DOHH2 (cell line): ENCODE results near the gene AQP5.

ENCODE experiments used
- H3F3A ChIP-seq: fragments of 200-600 bp; sonication (generic), shearing (Covaris generic); 2 replicates; pipeline ENCODE4 v1.6.0; 2016; ENCODE audit warnings: antibody characterized with exemption, mild to moderate bottlenecking; ENCODE audit not compliant: control insufficient read depth, insufficient read depth
- H3K27ac ChIP-seq: fragments of 200-600 bp; sonication (generic); 2 replicates; pipeline ENCODE4 v1.5.1; 2014; ENCODE audit warnings: low read depth, mild to moderate bottlenecking, low read length, moderate library complexity
- H3K27me3 ChIP-seq: fragments of 200-600 bp; sonication (generic); 2 replicates; pipeline ENCODE4 v1.6.1; 2014; ENCODE audit warnings: mild to moderate bottlenecking, low read length, mixed read lengths; ENCODE audit not compliant: control insufficient read depth
- H3K36me3 ChIP-seq: fragments of 200-600 bp; sonication (generic); 2 replicates; pipeline ENCODE4 v1.6.1; 2014; ENCODE audit warnings: mild to moderate bottlenecking, low read length, moderate library complexity, mixed read lengths; ENCODE audit not compliant: control insufficient read depth
- H3K4me1 ChIP-seq: fragments of 200-600 bp; sonication (generic); 2 replicates; pipeline ENCODE4 v1.6.1; 2014; ENCODE audit warnings: mild to moderate bottlenecking, low read length, mixed read lengths; ENCODE audit not compliant: control insufficient read depth
- H3K4me2 ChIP-seq: fragments of 200-600 bp; sonication (generic); 2 replicates; pipeline ENCODE4 v1.6.0; 2014; ENCODE audit warnings: mild to moderate bottlenecking, low read length, moderate library complexity
- H3K4me3 ChIP-seq: fragments of 200-600 bp; sonication (generic); 2 replicates; pipeline ENCODE4 v1.5.1; 2014; ENCODE audit warnings: mild to moderate bottlenecking, low read length, mixed read lengths
- H3K79me2 ChIP-seq: fragments of 200-600 bp; sonication (generic); 2 replicates; pipeline ENCODE4 v1.6.1; 2014; ENCODE audit warnings: mild to moderate bottlenecking, low read length, mixed read lengths; ENCODE audit not compliant: control insufficient read depth
- H3K9me2 ChIP-seq: fragments of 200-600 bp; sonication (generic); replicated peaks from 2 replicates; pipeline ENCODE4 v1.6.1; 2014; ENCODE audit warnings: mild to moderate bottlenecking, low read length, mixed read lengths; ENCODE audit not compliant: control insufficient read depth
- H3K9me3 ChIP-seq: fragments of 200-600 bp; sonication (generic); 2 replicates; pipeline ENCODE4 v1.6.1; 2014; ENCODE audit warnings: antibody characterized with exemption, low read length, mixed read lengths; ENCODE audit not compliant: control insufficient read depth, insufficient read depth
- H4K20me1 ChIP-seq: fragments of 200-600 bp; sonication (generic); 2 replicates; pipeline ENCODE4 v1.6.0; 2014; ENCODE audit warnings: low read depth, mild to moderate bottlenecking, antibody characterized with exemption, low read length, moderate library complexity; ENCODE audit not compliant: control insufficient read depth, insufficient read depth
- CTCF ChIP-seq: fragments of 200-600 bp; sonication (generic); IDR thresholded peaks from one replicate; pipeline ENCODE4 v1.5.1; 2014; ENCODE audit warnings: antibody characterized with exemption, mild to moderate bottlenecking, low read depth, low read length; ENCODE audit not compliant: poor library complexity, severe bottlenecking
- EZH2phosphoT487 ChIP-seq: fragments of 200-600 bp; sonication (generic); IDR thresholded peaks from 2 replicates; pipeline ENCODE4 v1.6.1; 2017; ENCODE audit warnings: borderline replicate concordance, mild to moderate bottlenecking, antibody characterized with exemption, low read length, moderate library complexity, mixed read lengths

The AQP5 gene

DNA sequence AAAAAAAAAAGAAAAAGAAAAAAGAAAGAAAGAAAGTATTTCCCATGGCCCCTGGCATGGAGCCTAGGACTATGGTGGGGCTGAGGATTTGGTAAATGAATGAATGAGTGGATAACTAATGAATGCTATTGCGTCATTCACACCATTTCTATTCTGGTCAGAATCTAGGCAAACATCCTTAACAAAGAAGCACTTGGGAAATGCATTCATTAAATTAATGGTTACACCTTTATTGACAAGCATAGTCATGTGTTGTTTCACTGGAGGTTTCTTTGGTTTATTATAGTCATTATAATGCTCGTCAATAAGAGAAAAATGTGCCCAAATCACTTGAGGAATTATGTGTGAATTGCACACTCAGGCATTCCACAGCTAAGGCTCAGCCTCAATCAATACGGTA lies 24.7 kb upstream of the AQP5 start:
- Histone ChIP-seq H3K9me2 (no peaks in the 10 kb centered on the region), H3K27ac (no peak overlapping the region)
- no peak for TF ChIP-seq EZH2phosphoT487
- TF ChIP-seq CTCF = no peak

GRCh38 chr12:49937639-49938300 lies 23.9 kb upstream of the AQP5 start:
- TF ChIP-seq CTCF (no peak), EZH2phosphoT487 (no peak)
- Histone ChIP-seq H3K9me3 (no peaks in the 10 kb centered on the region), H3K27me3 (peaks cover 7% of the 10 kb centered on the region), H3K36me3 (no peaks in the 10 kb centered on the region), H3K9me2 (no peaks in the 10 kb centered on the region), H3K4me3 (no peak overlapping the region), H3K4me2 (no peak overlapping the region), H3K27ac (no peak overlapping the region), H4K20me1 (no peaks in the 10 kb centered on the region), H3F3A (no peaks in the 10 kb centered on the region), H3K4me1 (no peaks in the 10 kb centered on the region), H3K79me2 (no peaks in the 10 kb centered on the region)

More for the DNA sequence above, 24.7 kb upstream of the AQP5 start:
- no peaks in the 10 kb centered on the region for H3K36me3 ChIP-seq
- no peak overlapping the region for H3K4me2 ChIP-seq
- no peak overlapping the region for H3K4me3 ChIP-seq
- no peaks in the 10 kb centered on the region for H4K20me1 ChIP-seq
- H3K4me1 ChIP-seq = no peaks in the 10 kb centered on the region
- H3K27me3 ChIP-seq = peaks cover 9% of the 10 kb centered on the region
- no peaks in the 10 kb centered on the region for H3K79me2 ChIP-seq
- H3K9me3 ChIP-seq = no peaks in the 10 kb centered on the region
- no peaks in the 10 kb centered on the region for H3F3A ChIP-seq

DNA sequence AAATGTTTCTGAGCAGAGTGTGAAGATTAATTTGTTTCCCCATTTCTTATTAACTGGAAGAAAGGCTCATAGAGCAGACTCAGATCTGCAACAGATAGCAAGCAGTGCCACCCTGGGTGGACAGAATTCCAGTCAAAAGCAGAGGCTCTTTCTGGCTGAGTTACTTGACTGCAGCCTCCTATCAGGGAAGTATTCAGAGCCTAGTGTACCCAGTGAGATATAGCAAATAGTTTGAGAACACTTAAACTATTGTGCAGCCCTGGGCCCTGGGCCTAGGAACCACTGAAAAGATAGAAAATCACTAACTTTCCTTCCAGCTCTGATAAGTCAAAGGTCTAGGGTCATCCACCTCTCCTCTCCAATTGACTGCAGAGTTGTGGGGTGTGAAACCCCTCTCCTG lies 22.4 kb upstream of the AQP5 start:
- 0 out of 2 replicates have a peak, but pooled peaks cover 1% of the 10 kb centered on the region for H3F3A ChIP-seq

More for the DNA sequence above, 22.4 kb upstream of the AQP5 start:
- Histone ChIP-seq H3K27me3 (peaks cover 7% of the 10 kb centered on the region), H4K20me1 (no peaks in the 10 kb centered on the region), H3K9me2 (no peaks in the 10 kb centered on the region), H3K79me2 (no peaks in the 10 kb centered on the region), H3K4me2 (no peak overlapping the region), H3K4me1 (no peaks in the 10 kb centered on the region), H3K9me3 (no peaks in the 10 kb centered on the region), H3K27ac (no peak overlapping the region), H3K4me3 (no peak overlapping the region), H3K36me3 (no peaks in the 10 kb centered on the region)
- TF ChIP-seq EZH2phosphoT487 (no peak), CTCF (no peak)
